ENCODE measurements around the gene KLHL11. TPM values are rescaled to one million over a fixed set of nuclear protein-coding genes. Genes with fewer than 3 reads are reported as not detected.
"Not testable (repeated sequence)": the region's sequence is repeated elsewhere in the genome, so short reads cannot be mapped to it uniquely, and the experiment has no call there.

KLHL11 gene
- polyA plus RNA-seq, 1 donor from 2014 or later: 6.5 TPM

DNA sequence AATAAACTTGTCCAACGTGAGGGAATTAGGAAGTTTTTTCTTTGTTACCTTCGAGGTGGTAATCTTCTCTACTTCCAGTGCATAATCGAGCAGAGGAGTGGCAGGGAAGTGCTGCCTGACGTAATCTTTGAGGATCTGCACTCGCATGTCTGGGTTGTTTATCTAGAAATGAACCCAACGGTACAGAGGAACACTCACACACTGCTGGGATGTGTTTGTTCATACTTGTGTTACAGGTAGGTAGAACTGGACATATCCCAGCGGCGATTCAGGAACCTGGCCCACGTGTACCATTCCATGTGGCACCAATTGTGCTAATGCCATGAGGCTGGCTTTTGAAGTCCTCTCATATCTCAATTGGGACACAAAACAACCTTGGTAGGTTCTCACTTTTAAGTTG, 4.2 kb upstream of the KLHL11 start:
- H3K27ac Mint-ChIP-seq: no peak overlapping the region
- H3K4me3 Mint-ChIP-seq: peak overlapping the region in 2 of 4 donors; percentile 45 to 68
- H3K9me3 Mint-ChIP-seq: no peaks in the 10 kb centered on the region
- H3K36me3 Mint-ChIP-seq: peaks cover 1% of the 10 kb centered on the region
- no peaks in the 10 kb centered on the region for H3K27me3 Mint-ChIP-seq
- peaks cover 0 to 5% (median 3%) of the 10 kb centered on the region in 3 donors for H3K4me1 Mint-ChIP-seq

DNA sequence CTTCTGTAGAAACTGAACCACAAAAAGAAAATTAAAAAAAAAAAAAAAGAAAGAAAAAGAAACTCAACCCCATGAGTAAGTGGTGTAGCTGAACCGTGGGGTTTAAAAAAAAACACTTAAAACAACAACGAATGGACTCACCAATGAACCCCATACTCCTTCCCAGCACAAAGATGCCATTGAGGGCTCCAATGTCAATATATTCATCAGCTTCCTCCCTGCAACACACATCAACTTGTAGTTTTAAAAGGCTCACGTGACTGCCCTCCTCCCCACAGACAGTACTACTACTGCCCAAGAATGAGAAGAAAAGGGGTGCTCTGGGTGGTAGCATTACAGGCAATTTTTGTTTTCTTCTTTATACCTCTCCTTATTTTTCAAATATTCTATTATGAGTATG, 3.3 kb upstream of the KLHL11 start:
- Mint-ChIP-seq H3K36me3 (peaks cover 1% of the 10 kb centered on the region), H3K27ac (no peak overlapping the region), H3K27me3 (no peaks in the 10 kb centered on the region), H3K4me1 (peaks cover 0 to 5% (median 3%) of the 10 kb centered on the region in 3 donors), H3K4me3 (peak overlapping the region in 1 of 4 donors; percentile 45), H3K9me3 (no peaks in the 10 kb centered on the region)

DNA sequence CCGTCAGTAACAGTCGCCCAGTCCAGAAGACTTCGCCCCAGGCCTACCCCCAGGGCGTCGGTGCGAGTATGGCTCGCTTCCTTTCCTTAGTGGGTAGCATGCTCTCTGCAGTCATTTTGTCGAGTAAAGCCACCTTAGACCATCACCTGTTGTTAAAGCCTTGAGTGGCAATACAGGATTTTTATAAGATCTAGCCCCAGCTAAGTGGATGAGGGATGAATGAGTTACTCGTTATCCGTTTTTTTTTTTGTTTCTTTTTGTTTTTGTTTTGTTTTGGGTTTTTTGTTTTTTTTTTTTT, 322 bp upstream of the KLHL11 start:
- Mint-ChIP-seq H3K4me1 (peaks cover 5 to 14% (median 12%) of the 10 kb centered on the region in 3 donors), H3K27ac (no peak overlapping the region), H3K4me3 (no peak overlapping the region), H3K27me3 (no peaks in the 10 kb centered on the region), H3K9me3 (no peaks in the 10 kb centered on the region), H3K36me3 (peaks cover 1% of the 10 kb centered on the region)

DNA sequence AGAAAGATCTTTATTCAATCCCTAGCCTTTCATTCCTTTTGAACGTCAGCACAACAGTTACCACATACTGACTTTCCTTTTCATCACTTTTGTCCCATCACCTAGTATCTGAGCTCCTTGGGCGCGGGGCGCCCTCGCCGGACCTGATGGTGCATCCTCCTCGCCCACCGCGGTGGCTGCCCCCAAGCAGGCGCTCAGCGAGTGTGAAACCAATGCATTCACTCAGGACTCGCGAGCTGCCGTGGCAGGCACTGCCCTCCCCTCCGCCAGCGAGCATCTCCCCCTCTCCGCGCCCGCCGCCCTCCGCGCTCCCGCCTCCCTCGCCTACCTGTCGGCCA, 756 bp downstream of the KLHL11 start:
- no peaks in the 10 kb centered on the region for H3K27me3 Mint-ChIP-seq
- H3K4me1 Mint-ChIP-seq: peaks cover 10 to 21% (median 18%) of the 10 kb centered on the region in 3 donors
- H3K4me3 Mint-ChIP-seq: no peak overlapping the region
- peaks cover 1% of the 10 kb centered on the region for H3K36me3 Mint-ChIP-seq
- H3K27ac Mint-ChIP-seq: no peak overlapping the region
- H3K9me3 Mint-ChIP-seq: no peaks in the 10 kb centered on the region

DNA sequence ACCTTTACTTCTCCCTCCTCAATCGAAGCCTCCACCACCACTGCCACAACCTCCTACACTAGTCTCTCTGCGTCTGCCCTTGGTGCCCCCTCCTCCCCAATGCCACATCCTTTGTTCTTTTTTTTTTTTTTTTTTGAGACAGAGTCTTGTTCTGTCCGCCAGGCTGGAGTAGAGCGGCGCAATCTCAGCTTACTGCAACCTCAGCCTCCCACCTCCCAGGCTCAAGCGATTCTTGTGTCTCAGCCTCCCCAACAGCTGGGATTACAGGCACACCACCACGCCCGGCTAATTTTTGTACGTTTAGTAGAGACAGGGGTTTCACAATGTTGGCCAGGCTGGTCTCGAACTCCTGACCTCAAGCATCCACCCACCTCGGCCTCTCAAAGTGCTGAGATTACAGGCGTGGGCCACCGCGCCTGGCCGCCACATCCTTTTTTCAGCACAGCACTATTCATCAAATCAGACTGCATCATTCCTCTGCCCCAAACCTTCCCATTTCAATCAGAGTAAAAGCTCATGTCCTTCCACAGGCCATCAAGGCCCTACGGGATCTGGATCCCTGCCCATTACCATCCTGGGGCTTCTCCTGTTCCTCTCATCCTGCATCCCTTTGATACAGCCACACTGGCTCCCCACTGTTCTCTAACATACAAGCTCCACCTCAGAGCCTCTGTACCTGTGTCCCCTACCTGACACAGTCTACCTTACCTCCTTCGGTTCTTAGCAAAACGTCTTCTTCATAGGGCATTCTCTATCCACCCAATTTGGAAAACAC, 2.0 kb downstream of the KLHL11 start:
- no peak overlapping the region for H3K27ac Mint-ChIP-seq
- H3K27me3 Mint-ChIP-seq: no peaks in the 10 kb centered on the region
- peaks cover 1% of the 10 kb centered on the region for H3K36me3 Mint-ChIP-seq
- H3K4me1 Mint-ChIP-seq: peaks cover 10 to 20% (median 20%) of the 10 kb centered on the region in 3 donors
- H3K9me3 Mint-ChIP-seq: no peaks in the 10 kb centered on the region
- no peak overlapping the region for H3K4me3 Mint-ChIP-seq

DNA sequence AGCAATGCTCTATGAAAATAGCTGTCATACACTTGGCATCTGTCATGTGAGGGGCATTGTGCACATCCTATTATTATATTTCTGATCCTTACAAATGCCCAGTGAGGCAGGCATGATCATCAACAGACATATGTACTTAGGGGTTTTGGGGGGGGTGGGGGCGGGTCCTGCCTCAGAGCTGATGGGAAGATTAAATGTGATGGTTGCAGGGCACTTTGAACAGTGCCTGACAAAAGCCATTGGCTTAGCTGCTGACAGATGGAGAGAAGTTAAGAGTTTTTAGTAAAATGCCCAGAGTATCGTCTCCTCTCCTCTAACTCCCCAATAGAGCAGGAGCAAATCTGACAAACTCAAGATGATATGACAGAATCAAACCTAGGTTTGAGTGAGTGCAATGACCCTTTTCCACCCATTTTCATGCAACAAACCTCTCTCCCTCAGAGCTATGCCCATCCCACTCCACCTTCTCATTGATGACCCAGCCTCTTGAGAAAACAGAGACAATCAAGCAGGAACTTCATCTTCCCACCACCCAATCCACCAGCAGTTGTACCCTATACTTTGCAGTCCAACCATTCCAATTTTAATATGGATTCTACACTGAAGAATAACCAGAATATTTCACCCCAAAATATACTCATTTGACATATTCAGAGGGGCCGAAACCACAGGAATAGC, 4.8 kb downstream of the KLHL11 start:
- peak overlapping the region in 1 of 3 donors; percentile 37 for H3K27ac Mint-ChIP-seq
- peaks cover 6% of the 10 kb centered on the region for H3K36me3 Mint-ChIP-seq
- H3K27me3 Mint-ChIP-seq: no peaks in the 10 kb centered on the region
- no peaks in the 10 kb centered on the region for H3K9me3 Mint-ChIP-seq
- peak overlapping the region in 2 of 4 donors; percentile 9 to 76 for H3K4me3 Mint-ChIP-seq
- peaks cover 10 to 19% (median 18%) of the 10 kb centered on the region in 3 donors for H3K4me1 Mint-ChIP-seq

DNA sequence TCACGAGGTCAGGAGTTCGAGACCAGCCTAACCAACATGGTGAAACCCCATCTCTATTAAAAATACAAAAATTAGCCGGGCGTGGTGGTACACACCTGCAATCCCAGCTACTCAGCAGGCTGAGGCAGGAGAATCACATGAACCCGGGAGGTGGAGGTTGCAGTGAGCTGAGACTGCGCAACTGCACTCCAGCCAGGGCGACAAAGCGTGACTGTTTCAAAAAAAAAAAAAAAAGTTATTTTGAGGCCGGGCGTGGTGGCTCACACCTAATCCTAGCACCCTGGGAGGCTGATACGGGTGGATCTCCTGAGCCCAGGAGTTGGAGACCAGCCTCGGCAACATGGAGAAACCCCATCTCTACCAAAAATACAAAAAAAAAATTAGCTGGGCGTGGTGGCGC, 13.8 kb downstream of the KLHL11 start:
- H3K9me3 Mint-ChIP-seq, H3K27me3 Mint-ChIP-seq: not testable (repeated sequence)
- Mint-ChIP-seq H3K4me3 (peak overlapping the region in 2 of 4 donors; percentile 41 to 82), H3K27ac (peak overlapping the region in 1 of 3 donors; percentile 33), H3K4me1 (peaks cover 18 to 33% (median 27%) of the 10 kb centered on the region in 3 donors), H3K36me3 (peaks cover 12% of the 10 kb centered on the region)

DNA sequence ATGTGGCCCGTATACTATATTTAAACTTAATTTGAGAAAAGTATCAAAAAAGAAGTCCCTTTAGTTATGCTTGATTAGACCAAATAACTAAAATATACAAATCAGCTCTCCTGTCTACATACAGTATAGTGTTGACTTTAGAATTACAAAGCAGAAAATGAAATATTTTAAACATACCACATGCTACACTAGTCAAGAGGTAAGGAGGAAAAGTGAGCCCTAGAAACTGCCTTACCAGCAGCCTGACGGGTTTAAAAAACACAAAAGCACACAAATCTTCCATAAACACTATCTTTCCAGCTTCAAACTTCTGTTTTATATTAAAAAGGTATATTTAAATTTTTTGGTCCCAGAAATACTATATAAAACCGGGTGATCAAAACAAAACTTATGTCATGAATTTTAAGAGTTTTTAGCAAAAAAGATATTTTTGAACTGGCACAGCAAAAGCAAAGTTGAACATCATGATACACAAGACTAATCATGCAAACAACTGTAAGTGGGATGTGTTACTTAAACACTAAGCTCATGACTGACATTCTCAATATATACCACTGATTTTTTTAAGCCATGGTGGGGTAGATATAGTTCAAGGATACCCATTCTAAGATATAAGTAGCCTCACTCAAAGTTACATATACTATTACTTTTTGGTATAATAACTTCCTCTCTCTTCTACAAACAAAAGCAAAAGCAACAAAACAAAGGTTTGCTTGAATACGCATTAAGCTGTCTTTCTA, 15.8 kb downstream of the KLHL11 start:
- peak overlapping the region in 1 of 4 donors; percentile 29 for H3K4me3 Mint-ChIP-seq
- no peaks in the 10 kb centered on the region for H3K9me3 Mint-ChIP-seq
- peaks cover 18 to 33% (median 27%) of the 10 kb centered on the region in 3 donors for H3K4me1 Mint-ChIP-seq
- no peaks in the 10 kb centered on the region for H3K27me3 Mint-ChIP-seq
- no peak overlapping the region for H3K27ac Mint-ChIP-seq
- peaks cover 4% of the 10 kb centered on the region for H3K36me3 Mint-ChIP-seq

DNA sequence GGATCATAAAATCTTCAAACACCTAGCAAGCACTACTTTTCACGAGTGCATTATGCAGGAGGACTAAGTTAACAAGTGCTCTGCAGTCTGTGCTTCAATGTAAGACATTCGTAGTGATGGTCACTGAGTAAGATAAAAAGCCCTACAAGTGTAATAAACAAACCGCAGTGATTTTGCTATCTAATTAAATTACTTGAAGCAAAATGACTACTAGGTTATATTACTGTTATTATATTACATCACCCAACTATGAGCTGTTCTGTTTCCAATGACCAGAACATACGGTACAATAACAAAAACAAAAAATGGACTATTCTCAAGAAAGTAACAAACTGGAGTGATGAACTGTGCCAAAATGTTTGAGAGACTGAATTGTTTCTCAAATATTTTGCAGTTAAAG, 16.4 kb downstream of the KLHL11 start:
- Mint-ChIP-seq H3K27me3 (no peaks in the 10 kb centered on the region), H3K36me3 (peaks cover 4% of the 10 kb centered on the region), H3K9me3 (no peaks in the 10 kb centered on the region), H3K27ac (no peak overlapping the region), H3K4me3 (no peak overlapping the region), H3K4me1 (peaks cover 18 to 33% (median 27%) of the 10 kb centered on the region in 3 donors)

DNA sequence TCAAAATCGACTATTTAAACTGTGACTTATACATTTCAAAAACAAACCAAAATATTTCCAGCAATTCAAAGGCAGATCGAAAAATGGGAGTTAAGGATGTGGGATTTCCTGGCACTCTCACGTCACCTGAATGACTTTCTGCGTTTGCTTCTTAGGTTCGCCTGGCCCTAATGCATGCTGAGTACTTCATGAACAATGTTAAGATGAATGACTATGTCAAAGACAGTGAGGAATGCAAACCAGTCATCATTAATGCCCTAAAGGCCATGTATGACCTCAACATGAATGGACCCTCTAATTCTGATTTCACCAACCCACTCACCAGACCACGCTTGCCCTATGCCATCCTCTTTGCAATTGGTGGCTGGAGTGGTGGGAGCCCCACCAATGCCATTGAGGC, 20.3 kb downstream of the KLHL11 start:
- no peaks in the 10 kb centered on the region for H3K36me3 Mint-ChIP-seq
- H3K4me3 Mint-ChIP-seq: no peak overlapping the region
- peaks cover 10 to 14% (median 13%) of the 10 kb centered on the region in 3 donors for H3K4me1 Mint-ChIP-seq
- H3K27me3 Mint-ChIP-seq: no peaks in the 10 kb centered on the region
- H3K9me3 Mint-ChIP-seq: no peaks in the 10 kb centered on the region
- H3K27ac Mint-ChIP-seq: no peak overlapping the region

DNA sequence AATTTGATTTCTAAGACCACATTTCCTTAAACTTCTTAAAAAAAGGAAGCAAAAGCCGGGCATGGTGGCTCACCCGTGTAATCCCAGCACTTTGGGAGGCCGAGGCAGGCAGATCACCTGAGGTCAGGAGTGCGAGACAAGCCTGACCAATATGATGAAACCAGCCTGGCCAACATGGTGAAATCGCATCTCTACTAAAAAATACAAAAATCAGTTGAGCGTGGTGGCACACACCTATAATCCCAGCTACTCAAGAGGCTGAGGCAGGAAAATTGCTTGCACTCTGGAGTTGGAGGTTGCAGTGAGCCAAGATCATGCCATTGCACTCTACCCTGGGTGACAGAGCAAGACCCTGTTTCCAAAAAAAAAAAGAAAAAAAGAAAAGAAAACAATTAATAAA, 24.4 kb downstream of the KLHL11 start:
- H3K9me3 Mint-ChIP-seq, H3K27ac Mint-ChIP-seq, H3K27me3 Mint-ChIP-seq, H3K36me3 Mint-ChIP-seq, H3K4me3 Mint-ChIP-seq, H3K4me1 Mint-ChIP-seq: not testable (repeated sequence)

DNA sequence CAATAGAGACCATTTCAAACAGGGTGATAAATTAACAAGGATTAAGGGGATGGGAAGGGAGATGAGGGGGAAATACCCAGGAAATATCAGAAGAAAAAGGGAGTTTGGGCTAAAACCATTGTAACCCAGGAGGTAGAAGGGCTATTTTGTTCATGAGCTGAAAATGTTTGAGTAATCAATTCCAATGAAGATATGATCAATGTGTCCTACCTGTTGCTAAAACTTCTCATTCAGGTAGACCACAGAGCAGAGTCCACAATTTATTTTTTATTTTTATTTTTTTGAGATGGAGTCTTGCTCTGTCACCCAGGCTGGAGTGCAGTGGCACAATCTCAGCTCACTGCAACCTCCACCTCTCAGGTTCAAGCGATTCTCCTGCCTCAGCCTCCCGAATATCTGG, 25.8 kb downstream of the KLHL11 start:
- H3K36me3 Mint-ChIP-seq, H3K27ac Mint-ChIP-seq, H3K9me3 Mint-ChIP-seq, H3K27me3 Mint-ChIP-seq, H3K4me3 Mint-ChIP-seq: not testable (repeated sequence)
- peaks cover 5 to 13% (median 11%) of the 10 kb centered on the region in 3 donors for H3K4me1 Mint-ChIP-seq

DNA sequence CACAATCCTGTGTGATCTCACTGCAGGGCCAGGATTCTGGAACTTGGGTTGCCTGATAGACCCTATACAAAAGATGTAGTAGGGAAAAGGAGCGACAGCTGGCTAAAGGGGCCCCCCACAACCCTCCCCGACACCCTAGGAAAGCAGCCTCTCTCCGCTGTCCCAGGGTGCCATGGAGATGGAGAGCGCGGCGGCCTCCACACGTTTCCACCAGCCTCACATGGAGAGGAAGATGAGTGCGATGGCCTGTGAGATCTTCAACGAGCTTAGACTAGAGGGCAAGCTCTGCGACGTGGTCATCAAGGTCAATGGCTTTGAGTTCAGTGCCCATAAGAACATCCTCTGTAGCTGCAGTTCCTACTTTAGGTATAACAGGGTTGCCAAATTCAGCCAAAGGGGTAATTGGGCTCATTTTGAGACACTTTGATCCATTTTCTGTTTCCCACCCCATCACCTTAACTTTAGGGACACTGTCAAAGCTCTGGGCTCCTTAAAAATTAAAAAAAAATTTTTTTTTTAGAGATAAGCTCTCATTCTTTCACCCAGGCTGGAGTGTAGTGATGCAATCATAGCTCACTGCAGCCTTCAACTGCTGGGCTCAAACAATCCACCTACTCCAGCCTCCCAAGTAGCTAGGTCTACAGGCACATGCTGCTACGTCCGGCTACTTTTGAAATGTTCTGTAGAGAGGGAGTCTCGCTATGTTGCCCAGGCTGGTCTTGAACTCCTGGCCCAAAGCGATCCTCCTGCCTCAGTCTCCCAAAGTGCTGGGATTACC, 27.3 kb downstream of the KLHL11 start, which contains the start of gene KLHL10:
KLHL10 (plus strand) TSS at position 65 of the 778 bp plus-strand sequence; CDS start at position 173, 108 bp downstream.
- H3K27me3 Mint-ChIP-seq: no peaks in the 10 kb centered on the region
- peak within 1 kb of the TSS; percentile 80 to 95 (median 89) for H3K4me3 Mint-ChIP-seq
- H3K27ac Mint-ChIP-seq: peak within 1 kb of the TSS; percentile 32 to 47 (median 39)
- H3K36me3 Mint-ChIP-seq: peaks cover under 1% of the 10 kb centered on the region
- H3K9me3 Mint-ChIP-seq: no peaks in the 10 kb centered on the region
- peaks cover 5 to 13% (median 12%) of the 10 kb centered on the region in 3 donors for H3K4me1 Mint-ChIP-seq

DNA sequence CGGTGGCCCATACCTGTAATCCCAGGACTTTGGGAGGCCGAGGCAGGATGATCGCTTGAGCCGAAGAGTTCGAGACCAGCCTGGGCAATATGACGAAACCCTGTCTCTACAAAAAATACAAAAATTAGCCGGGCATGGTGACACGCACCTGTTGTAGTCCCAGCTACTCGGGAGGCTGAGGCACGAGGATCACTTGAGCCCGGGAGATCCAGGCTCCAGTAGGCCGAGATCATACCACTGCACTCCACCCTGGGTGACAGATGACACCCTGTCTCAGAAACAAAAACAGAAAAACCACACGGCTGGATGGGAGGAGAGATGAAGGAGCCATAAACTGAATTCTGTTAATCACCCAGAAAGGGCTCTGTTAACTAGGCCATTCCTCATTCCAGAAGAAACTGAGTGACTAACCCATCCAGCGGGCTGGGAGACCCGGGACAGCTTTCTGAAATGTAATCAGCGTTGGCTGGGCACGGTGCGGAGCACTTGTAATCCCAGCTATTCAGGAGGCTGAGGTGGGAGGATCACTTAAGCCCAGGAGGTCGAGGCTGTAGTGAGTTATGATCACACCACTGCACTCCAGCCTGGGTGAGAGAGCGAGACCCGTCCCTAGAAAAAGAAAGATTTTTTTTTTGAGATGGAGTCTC, 28.6 kb downstream of the KLHL11 start:
- H3K27ac Mint-ChIP-seq: peak overlapping the region in 1 of 3 donors; percentile 32
- H3K9me3 Mint-ChIP-seq: no peaks in the 10 kb centered on the region
- no peaks in the 10 kb centered on the region for H3K27me3 Mint-ChIP-seq
- peaks cover 5 to 13% (median 12%) of the 10 kb centered on the region in 3 donors for H3K4me1 Mint-ChIP-seq
- peak overlapping the region; percentile 80 to 95 (median 89) for H3K4me3 Mint-ChIP-seq
- peaks cover 3% of the 10 kb centered on the region for H3K36me3 Mint-ChIP-seq
